H54 (cell line): ENCODE measurements around the gene TM4SF18.
A peak's percentile ranks its signal among the peaks of the same experiment; 100 is the strongest.

Experiments used
- DNase-seq: peaks from one replicate; pipeline ENCODE4 v3.0.0; 2011; ENCODE audit warnings: low spot score, mixed read lengths; ENCODE audit not compliant: insufficient read length
- FAIRE-seq: peaks from 3 replicates; lab custom pipeline; 2011; peaks lifted over from hg19 to GRCh38; lab: Jason Lieb, UNC
- POLR2A ChIP-seq: IDR thresholded peaks from 2 replicates; pipeline ENCODE4 v1.6.1; 2011; ENCODE audit warnings: low read depth, mild to moderate bottlenecking, low read length

The TM4SF18 gene

DNA sequence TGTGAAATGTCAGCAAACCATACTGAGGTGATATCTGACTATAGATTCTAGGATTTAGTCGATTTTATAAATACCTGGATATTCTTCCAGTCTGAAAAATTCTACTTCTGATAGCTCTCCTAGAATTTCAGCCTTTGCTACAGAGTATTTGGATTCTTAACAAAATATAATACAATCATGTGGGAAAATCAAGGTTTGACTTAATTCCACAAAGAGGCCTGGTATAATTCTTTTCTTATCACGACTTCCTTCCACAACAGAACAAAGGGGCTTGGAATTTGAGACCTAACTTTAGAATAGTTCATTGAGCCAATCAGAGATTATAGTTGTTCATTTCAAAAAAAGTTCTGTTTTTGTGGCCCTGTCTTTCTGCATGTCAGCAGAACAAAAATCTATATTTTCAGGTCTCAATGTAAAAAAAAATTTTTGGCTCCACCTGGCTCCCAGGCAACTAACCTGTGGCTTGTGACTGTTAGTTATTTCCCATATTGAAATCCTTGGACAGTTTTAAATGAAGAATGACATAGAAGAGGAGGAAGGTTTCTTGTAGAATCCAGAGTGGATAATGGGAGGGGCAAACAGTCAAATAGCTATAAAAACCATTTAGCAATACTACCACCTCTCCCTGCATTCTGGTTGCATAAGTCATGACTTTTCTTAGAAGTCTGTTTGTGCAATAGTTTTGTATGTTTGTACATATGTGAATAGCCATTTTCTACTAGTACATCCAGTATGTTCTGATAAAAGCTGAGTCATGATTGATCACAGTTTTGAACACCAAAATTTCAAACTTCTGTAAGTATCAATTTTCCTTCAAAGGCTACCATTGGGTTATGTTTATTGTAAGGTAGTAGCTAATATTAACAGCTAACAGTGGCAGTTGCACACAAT lies 40.0 kb upstream of the TM4SF18 start:
- DNase-seq (no peak), FAIRE-seq (no peak)
- TF ChIP-seq POLR2A = no peak

DNA sequence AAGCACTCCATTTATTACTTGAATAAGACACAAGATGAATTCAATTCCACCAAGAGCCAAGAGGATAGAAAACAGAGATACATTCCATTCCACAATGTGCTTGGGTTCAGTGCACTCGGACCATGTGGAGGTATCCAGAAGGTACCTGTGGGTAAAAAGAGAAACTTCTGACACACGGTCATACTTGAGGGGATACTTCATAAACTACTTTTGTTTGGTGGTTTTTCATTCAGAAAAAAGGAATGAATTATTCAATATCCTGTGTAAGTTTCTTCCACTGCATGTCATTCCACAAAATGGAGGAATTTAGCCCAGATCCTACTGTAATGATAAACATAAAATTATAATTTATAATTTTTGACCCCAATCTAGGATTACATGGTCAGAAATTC lies 38.3 kb upstream of the TM4SF18 start:
- DNase-seq (no peak), FAIRE-seq (peak; percentile 23)
- no peak for TF ChIP-seq POLR2A

DNA sequence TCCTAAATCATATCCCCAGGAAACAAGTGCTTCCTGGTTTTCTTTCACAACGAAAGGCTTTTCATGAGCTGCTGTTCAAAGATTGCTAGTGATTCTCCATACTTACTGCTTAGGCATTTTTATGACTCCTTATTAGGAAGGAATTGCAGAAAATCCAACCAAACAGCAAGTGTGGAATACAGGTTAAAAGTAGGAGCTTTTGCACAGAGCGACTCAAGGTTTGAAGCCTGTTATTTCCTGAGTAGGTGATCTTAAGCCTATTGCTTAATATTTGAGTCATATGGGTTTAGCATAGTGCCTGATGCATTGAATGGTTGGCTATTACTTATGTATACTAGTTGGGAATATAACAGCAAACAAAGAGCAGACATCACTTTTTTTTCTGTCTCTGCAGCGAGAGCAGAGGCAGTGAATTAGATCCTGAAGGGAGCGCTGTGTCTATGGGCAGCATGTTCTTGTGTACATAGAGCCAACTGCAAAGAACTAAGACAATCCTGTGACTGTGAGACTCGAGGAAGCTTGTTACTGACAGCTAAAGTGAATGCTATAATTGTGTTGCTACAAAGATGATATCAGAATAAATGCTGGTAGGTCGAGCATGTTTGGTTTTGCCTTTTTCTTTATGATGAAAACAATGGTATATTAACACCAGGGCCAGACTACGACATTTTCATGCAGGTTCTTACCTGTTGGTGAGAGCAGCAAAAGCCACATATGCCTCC lies 37.7 kb upstream of the TM4SF18 start:
- peak; percentile 78 for FAIRE-seq
- no peak for DNase-seq

DNA sequence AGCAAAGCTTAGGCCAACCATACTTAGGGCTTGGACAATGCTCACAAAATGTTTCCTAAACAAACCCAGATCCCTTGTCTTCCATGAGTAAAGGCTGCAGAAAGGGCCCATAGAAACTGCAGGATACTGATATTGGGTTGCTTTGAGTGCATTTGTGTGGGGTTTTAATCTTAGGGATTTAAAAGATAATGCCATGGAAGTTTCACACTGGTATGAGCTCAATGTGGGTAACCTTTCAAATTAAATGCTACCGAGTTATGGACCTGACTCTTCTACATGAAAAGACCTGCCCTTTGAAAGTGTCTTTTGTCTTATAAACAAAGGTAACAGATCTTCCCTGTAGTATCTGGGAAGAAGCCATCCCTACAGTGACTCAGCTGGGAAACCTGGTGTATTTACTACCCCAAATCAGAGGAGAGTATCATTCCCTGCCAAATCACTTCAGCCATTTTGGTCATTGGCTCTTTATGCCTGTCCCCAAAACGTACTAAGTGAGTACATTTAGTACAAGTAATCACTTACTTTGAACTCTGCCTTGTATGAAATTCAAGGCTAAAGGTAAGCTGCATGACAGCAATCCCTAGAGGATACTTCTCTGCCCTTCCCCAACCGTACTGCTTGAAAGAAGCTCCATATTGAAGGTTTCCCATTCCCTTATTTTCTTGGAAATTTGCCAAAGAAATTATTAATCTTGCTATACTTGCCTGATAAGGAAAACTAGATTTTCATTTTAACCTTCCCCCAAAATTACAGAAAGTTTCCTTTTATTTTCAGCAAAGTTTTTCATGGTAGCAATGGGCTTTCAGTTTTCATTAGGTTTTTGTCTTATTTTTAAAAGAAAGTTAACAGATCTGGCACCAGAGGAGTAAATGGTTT lies 36.8 kb upstream of the TM4SF18 start:
- TF ChIP-seq POLR2A = no peak
- DNase-seq = no peak
- FAIRE-seq = peak; percentile 15

More for the DNA sequence above, 37.7 kb upstream of the TM4SF18 start:
- no peak for TF ChIP-seq POLR2A

DNA sequence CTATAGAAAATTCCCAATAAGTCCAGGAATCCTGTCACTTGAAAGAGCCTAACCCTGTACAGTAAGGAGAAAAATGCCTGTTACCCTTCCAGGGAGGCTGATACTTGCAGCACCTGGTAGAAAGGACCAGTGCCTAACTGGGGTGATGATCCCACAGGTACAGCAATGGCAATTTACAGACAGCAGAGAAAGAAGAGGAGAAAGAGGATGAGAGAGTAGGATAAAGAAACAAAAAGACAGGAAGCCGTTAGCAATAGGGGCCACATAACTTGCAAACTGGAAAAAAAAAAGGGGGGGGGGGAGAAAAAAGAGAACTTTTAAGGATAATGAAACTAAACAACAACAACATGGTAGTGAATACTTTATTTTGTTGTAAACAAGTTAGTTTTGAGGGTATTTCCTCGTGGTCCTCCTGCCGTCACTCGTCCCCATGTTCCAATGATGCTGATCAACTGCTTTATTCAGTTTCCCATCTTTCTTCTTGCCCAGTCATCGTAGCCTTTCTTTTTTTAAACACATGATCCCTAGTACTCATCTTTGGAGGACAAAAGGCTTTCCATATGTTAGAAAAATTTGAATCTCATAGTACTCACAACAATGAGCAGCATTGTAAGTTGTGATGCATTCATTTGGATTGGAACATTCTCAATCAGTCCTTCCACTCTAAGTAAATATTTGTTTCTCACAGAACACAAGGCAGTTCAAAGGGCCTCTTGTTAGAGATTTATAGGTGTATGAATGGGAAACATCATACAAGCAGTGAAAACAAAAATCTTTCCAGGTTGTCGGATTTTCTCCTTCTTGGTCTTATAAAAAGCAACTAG lies 35.5 kb upstream of the TM4SF18 start:
- TF ChIP-seq POLR2A = no peak
- peak; percentile 41 for FAIRE-seq
- no peak for DNase-seq

DNA sequence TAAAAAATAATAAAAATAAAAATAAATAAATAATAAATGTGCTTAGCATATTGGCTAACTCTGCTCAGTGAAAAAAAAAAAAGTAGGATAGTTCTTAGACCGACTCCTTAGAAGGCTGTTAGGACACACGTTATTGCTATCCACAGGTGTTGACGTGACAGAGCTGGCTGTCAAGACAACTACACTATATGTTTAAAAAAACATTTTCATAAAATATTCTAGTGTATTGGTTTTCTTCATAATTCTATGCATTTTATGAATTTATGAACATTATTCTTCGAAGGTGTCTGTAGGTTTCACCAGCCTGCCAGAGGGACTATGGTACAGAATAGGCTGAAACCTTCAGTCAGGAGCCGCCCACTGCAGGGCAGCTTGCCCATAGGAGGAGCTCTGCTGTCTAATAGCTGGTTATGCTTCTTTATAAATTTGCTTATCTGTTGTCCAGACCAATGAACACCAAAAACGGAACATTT lies 34.8 kb upstream of the TM4SF18 start:
- no peak for DNase-seq
- TF ChIP-seq POLR2A = no peak
- peak; percentile 72 for FAIRE-seq

DNA sequence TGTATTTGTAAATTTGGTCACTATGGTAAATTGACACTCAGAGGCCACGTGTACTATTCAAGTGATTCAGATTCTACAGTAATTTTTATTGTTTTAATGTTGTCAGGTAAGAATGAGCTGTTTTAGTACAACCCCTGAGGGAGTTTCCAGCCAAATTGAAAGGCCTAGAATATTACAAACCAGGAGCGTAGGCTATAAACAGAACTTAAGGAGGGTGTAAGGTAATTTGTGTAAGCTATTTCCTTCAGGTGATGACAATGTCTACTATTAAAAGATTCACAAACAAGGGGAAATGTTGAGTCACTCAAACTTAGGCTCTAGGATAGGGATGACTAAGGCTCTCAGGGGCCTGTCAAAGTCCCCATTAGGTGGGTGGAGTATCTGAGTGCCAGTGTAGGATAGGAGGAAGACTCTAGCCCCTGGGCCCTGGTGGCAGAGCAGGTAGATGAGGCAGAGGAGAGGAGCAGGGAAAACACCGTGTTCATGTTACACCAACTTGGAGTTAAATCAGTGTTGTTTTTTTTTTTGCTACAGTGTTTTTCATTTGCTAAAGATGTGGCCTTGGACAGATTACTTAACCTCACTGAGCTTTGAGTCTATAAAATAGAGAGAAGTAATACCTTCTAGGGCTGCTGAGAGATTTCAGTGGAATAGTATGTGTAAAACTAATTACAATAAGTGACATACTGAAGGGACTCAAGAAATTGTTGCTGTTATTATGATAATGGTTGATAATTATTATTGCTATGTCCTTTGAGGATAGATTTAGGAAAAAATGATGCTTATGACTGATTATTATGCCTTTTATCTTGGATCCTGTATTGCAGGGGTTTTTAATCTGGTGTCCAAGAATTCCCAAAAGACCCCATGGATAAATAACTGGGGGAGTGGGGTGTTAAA lies 33.8 kb upstream of the TM4SF18 start:
- DNase-seq (no peak), FAIRE-seq (peak; percentile 85)
- no peak for TF ChIP-seq POLR2A

DNA sequence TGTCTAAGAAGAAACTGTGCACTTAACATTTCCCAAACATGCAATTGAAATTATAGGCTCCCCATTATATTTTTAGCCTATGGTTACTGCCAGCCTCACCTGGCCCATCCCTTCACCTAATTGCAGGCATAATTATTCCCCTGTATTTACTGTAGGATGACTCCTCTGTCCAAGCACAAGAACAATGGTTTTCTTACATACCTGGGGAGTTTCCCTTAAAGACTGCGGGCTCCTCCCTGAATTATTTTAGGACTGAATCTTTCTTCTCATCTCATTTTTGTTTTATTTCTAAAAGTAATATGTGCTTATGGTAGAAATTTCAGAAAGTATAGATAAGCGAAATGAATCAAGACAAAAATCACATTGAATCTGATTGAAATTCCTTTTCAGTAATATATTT lies 32.6 kb upstream of the TM4SF18 start:
- FAIRE-seq (no peak), DNase-seq (no peak)
- no peak for TF ChIP-seq POLR2A

DNA sequence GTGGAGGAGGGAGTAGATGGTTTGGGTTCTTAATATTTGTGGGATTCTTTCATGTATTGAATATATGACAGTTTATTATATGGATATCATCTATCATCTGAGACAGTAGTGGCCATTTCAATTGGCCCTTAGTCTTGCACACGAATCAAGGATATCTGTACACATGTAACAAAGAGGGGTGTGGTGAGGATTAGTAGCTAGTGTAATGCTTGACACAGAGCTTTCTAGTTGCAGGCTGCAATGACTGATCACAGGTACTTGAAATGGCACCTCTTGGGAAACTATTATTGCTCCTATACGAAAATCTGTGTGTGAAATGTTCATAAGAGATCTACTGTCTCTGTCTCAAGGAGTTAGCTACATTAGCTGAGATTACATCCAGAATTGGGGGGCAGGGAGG lies 31.2 kb upstream of the TM4SF18 start:
- no peak for TF ChIP-seq POLR2A
- no peak for FAIRE-seq

DNA sequence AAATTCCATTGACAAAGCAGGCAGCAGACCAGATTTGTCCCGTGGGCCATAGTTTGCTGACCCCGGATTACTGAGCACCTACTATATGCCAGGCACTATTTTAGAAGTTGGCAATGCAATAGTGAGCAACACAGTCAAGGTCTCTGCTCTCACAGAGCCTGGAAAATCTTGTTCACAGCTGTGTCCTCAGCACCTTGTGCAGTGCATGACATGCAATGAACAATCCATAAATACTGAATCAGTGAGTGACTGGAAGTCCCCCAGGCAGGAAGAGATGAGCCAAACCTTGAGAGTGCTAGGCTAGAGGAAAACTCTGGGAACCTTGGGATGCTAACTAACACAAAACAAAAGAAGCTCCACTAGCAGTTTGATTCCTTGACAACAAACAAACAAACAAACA lies 29.6 kb upstream of the TM4SF18 start:
- no peak for TF ChIP-seq POLR2A
- peak; percentile 50 for FAIRE-seq

More for the DNA sequence above, 31.2 kb upstream of the TM4SF18 start:
- DNase-seq = no peak

DNA sequence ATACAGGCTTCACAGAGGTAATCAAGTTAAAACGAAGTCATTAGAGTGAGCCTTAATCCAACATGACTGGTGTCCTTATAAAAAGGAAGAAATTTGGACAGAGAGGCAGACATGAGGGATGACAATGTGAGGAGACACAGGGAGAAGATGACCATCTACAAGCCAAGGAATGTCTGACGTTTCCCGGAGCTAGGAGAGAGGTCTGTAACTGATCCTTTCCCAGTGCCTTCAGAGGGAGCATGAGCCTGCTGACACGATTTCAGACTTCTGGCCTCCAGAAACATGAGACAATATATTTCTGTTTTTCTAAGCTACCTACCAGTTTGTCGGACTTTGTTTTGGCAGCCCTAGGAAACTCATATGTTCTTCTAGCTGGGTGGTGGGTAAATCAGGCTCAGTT lies 28.9 kb upstream of the TM4SF18 start:
- TF ChIP-seq POLR2A = no peak
- DNase-seq = no peak
- FAIRE-seq = no peak

More for the DNA sequence above, 29.6 kb upstream of the TM4SF18 start:
- no peak for DNase-seq

DNA sequence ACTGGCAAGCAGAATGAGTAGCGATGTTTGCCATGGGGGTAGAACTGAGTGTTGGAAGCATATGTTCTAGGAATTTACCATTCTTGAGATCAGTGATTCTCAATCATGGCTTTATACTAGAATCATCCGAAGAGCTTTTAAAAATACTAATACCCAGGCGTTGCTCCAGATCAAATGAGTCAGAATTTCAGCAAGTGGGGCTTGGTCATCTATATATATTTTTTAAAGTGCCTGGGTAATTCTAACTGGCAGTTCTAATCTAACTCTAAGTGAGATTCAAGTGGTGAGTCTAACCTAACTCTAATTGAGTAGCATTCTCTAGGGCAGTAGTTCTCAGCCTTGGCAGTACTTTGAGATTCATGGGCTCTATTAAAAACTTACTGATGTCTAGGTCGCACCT lies 23.2 kb upstream of the TM4SF18 start:
- no peak for FAIRE-seq
- DNase-seq = no peak
- no peak for TF ChIP-seq POLR2A
